Kidney (tissue), 14 donors: ENCODE results near the gene CFDP1. TPM values are rescaled to one million over a fixed set of nuclear protein-coding genes. Genes with fewer than 3 reads are reported as not detected.
A peak's percentile ranks its signal among the peaks of the same experiment; 100 is the strongest.

Source experiments
- DNase-seq, 5 donors: peaks; one replicate each; pipeline ENCODE4 v3.0.0-alpha.2; 2013 to 2020
- FAIRE-seq: peaks from 2 replicates; lab custom pipeline; 2012; peaks lifted over from hg19 to GRCh38; lab: Jason Lieb, UNC
- H3K27ac ChIP-seq, 2 donors: one replicate each; pipeline ENCODE4 v1.7.0; 2013; ENCODE audit warnings: low read depth in 2 of 2, low read length in 2 of 2, inconsistent platforms in 1 of 2
- H3K27me3 ChIP-seq: one replicate; pipeline ENCODE4 v1.7.1; 2013; ENCODE audit warnings: low read length, inconsistent platforms; ENCODE audit not compliant: control insufficient read depth, insufficient read depth
- H3K36me3 ChIP-seq, 3 donors: one replicate each; pipeline versions ENCODE4 v1.7.0 to v1.7.1; 2013; ENCODE audit warnings: low read length in 3 of 3, control low read depth in 1 of 3, inconsistent platforms in 1 of 3; ENCODE audit not compliant: insufficient read depth in 3 of 3, control insufficient read depth in 2 of 3
- H3K4me1 ChIP-seq, 3 donors: one replicate each; pipeline versions ENCODE4 v1.7.0 to v1.7.1; 2013; ENCODE audit warnings: low read length in 3 of 3, inconsistent platforms in 1 of 3, low read depth in 1 of 3; ENCODE audit not compliant: control insufficient read depth in 2 of 3, insufficient read depth in 2 of 3
- H3K4me3 ChIP-seq, 3 donors: one replicate each; pipeline versions ENCODE4 v1.7.0 to v1.8.1; 2013; ENCODE audit warnings: low read length in 3 of 3, control low read depth in 1 of 3, inconsistent platforms in 1 of 3
- H3K9ac ChIP-seq, 3 donors: one replicate each; pipeline versions ENCODE4 v1.7.0 to v1.7.1; 2013; ENCODE audit warnings: low read length in 3 of 3, control low read depth in 1 of 3, inconsistent platforms in 1 of 3
- H3K9me3 ChIP-seq, 3 donors: one replicate each; pipeline versions ENCODE4 v1.7.0 to v1.7.1; 2013; ENCODE audit warnings: low read length in 3 of 3, control low read depth in 1 of 3, inconsistent platforms in 1 of 3; ENCODE audit not compliant: control insufficient read depth in 2 of 3, insufficient read depth in 1 of 3
- intact Hi-C: fragments of 100-400 bp; cut with DNase I; formaldehyde crosslinking; loops from one replicate; pipeline ENCODE4 v1.11.1; 2022
- polyA plus RNA-seq: library from polyadenylated mRNA; stranded (reverse); fragments of 350-450 nt; fragmentation: Illumina TruSeq; extraction: RNeasy Lipid Tissue Mini Kit (QIAGEN cat#74804); gene quantifications from one replicate; pipeline ENCODE4 v1.2.3, GENCODE V29; 2014; ENCODE audit warnings: low read depth, low replicate concordance; ENCODE audit not compliant: insufficient read depth
- total RNA-seq: library from RNA; stranded (reverse); fragmentation: NEBNext Ultra II Directional; extraction: Animal tissue kit (Norgen Biotek cat#: 25700); gene quantifications from one replicate; pipeline ENCODE4 v1.2.1, GENCODE V29; 2021
- TF ChIP-seq, protein P1 (sequence below): IDR thresholded peaks from 3 replicates; pipeline ENCODE4 v1.5.1; 2012; ENCODE audit warnings: mild to moderate bottlenecking, moderate library complexity, borderline replicate concordance; ENCODE audit not compliant: insufficient read depth; ENCODE audit errors: extremely low read depth
- donor health status: control.
- donor health status: control.
- donor health status: control.
- donor health status: control.
- donor health status: control.
- donor health status: DM: yes; HTN: yes; CAD: no.
- donor health status: Normal renal cell carcinoma (clear cell type).

Gene CFDP1
- total and polyA plus RNA-seq, 2 donors from 2014 or later, result 53.5 to 148 TPM

- FAIRE-seq, result no peak
- Histone ChIP-seq H3K27ac (peak overlapping the region in 1 of 2 donors; percentile 62), H3K4me3 (no peak overlapping the region)
Measured at GRCh38 chr16:75288596-75289120, 144.6 kb downstream of the CFDP1 start.

GRCh38 chr16:75288181-75288580, 145.1 kb downstream of the CFDP1 start:
- TF ChIP-seq, protein P1, sequence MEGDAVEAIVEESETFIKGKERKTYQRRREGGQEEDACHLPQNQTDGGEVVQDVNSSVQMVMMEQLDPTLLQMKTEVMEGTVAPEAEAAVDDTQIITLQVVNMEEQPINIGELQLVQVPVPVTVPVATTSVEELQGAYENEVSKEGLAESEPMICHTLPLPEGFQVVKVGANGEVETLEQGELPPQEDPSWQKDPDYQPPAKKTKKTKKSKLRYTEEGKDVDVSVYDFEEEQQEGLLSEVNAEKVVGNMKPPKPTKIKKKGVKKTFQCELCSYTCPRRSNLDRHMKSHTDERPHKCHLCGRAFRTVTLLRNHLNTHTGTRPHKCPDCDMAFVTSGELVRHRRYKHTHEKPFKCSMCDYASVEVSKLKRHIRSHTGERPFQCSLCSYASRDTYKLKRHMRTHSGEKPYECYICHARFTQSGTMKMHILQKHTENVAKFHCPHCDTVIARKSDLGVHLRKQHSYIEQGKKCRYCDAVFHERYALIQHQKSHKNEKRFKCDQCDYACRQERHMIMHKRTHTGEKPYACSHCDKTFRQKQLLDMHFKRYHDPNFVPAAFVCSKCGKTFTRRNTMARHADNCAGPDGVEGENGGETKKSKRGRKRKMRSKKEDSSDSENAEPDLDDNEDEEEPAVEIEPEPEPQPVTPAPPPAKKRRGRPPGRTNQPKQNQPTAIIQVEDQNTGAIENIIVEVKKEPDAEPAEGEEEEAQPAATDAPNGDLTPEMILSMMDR, result no peak
- peaks cover 0 to 8% (median 0%) of the 10 kb centered on the region in 3 donors for H3K4me1 ChIP-seq
- DNase-seq (no peak), FAIRE-seq (no peak)
- intact Hi-C loops, result no loop called here
- H3K27ac ChIP-seq, result peak overlapping the region in 1 of 2 donors; percentile 62
- H3K36me3 ChIP-seq, result peaks cover 0 to 22% (median 8%) of the 10 kb centered on the region in 3 donors
- no peak overlapping the region for H3K4me3 ChIP-seq
- H3K27me3 ChIP-seq, result no peaks in the 10 kb centered on the region
- H3K9me3 ChIP-seq, result no peaks in the 10 kb centered on the region
- no peak overlapping the region for H3K9ac ChIP-seq

More at GRCh38 chr16:75288596-75289120, 144.6 kb downstream of the CFDP1 start:
- no peak for DNase-seq
- Histone ChIP-seq H3K4me1 (peaks cover 0 to 8% (median 0%) of the 10 kb centered on the region in 3 donors), H3K9me3 (no peaks in the 10 kb centered on the region), H3K9ac (no peak overlapping the region), H3K36me3 (peaks cover 0 to 27% (median 9%) of the 10 kb centered on the region in 3 donors), H3K27me3 (no peaks in the 10 kb centered on the region)
- TF ChIP-seq, protein P1, result no peak
- intact Hi-C loops, result no loop called here

- H3K4me3 ChIP-seq, result no peak overlapping the region
- no peak overlapping the region for H3K27ac ChIP-seq
- peaks cover 0 to 17% (median 5%) of the 10 kb centered on the region in 3 donors for H3K36me3 ChIP-seq
- peak in 4 of 5 donors; percentile 37 to 63 (median 50) for DNase-seq
- H3K27me3 ChIP-seq, result no peaks in the 10 kb centered on the region
- TF ChIP-seq, protein P1, result no peak
- no peaks in the 10 kb centered on the region for H3K9me3 ChIP-seq
- intact Hi-C loops, result no loop called here
- H3K4me1 ChIP-seq, result peaks cover 0 to 8% (median 0%) of the 10 kb centered on the region in 3 donors
- no peak for FAIRE-seq
- H3K9ac ChIP-seq, result no peak overlapping the region
Measured at GRCh38 chr16:75287708-75288107, 145.6 kb downstream of the CFDP1 start.
